WTC11 (cell line): ENCODE results near the gene OR14A16. TPM values are rescaled to one million over a fixed set of nuclear protein-coding genes. Genes with fewer than 3 reads are reported as not detected.
A peak's percentile ranks its signal among the peaks of the same experiment; 100 is the strongest.

ENCODE experiments used
- ATAC-seq: fragments of 200-7000 bp; cut with Tn5 transposase; 2 replicates; pipeline ENCODE4 v1.10.0; 2021; ENCODE audit warnings: mild to moderate bottlenecking, moderate library complexity
- CTCF ChIA-PET: fragments of 300-600 bp; sonication (Branson Sonifier 250); formaldehyde crosslinking; loops from one replicate; lab custom pipeline; 2021; ENCODE audit warnings: antibody characterized with exemption; lab: Charles Lee
- POLR2A ChIA-PET: fragments of 350-600 bp; sonication (Branson Sonifier 250); formaldehyde crosslinking; loops from one replicate; lab custom pipeline; 2021; ENCODE audit warnings: antibody characterized with exemption; lab: Charles Lee
- DNase-seq: peaks from one replicate; pipeline ENCODE4 v3.0.0; 2021; ENCODE audit warnings: low spot score
- H3K27ac Mint-ChIP-seq: 2 replicates; pipeline ENCODE4 v1.8.0; 2021; ENCODE audit warnings: mixed read lengths
- H3K27me3 Mint-ChIP-seq: 2 replicates; pipeline ENCODE4 v1.8.0; 2021; ENCODE audit warnings: low read depth, mild to moderate bottlenecking, moderate library complexity, mixed read lengths
- H3K36me3 Mint-ChIP-seq: 2 replicates; pipeline ENCODE4 v1.8.0; 2021; ENCODE audit warnings: mixed read lengths
- H3K4me1 Mint-ChIP-seq: 2 replicates; pipeline ENCODE4 v1.8.0; 2022; ENCODE audit warnings: mixed read lengths
- H3K4me3 Mint-ChIP-seq: 2 replicates; pipeline ENCODE4 v1.8.0; 2021; ENCODE audit warnings: mild to moderate bottlenecking, moderate library complexity, mixed read lengths
- H3K9me3 Mint-ChIP-seq: 2 replicates; pipeline ENCODE4 v1.8.0; 2021; ENCODE audit warnings: mixed read lengths
- AR ChIP-seq: fragments of 250-450 bp; sonication (Bioruptor Pico); IDR thresholded peaks from 2 replicates; pipeline ENCODE4 v1.9.0; 2021; ENCODE audit warnings: mild to moderate bottlenecking
- ATF2 ChIP-seq: sonication (generic); formaldehyde crosslinking; IDR thresholded peaks from 2 replicates; pipeline ENCODE4 v1.8.1; 2022; ENCODE audit warnings: low read depth, missing genetic modification reagents, borderline replicate concordance
- ELF4 ChIP-seq: sonication (generic); formaldehyde crosslinking; IDR thresholded peaks from 2 replicates; pipeline ENCODE4 v1.8.1; 2022; ENCODE audit warnings: low read depth, mild to moderate bottlenecking, moderate library complexity, missing genetic modification reagents
- EMX1 ChIP-seq: fragments of 250-450 bp; sonication (Bioruptor Pico); IDR thresholded peaks from 2 replicates; pipeline ENCODE4 v1.8.0; 2021; ENCODE audit warnings: mild to moderate bottlenecking
- ERG ChIP-seq: fragments of 250-450 bp; sonication (Bioruptor Pico); IDR thresholded peaks from 2 replicates; pipeline ENCODE4 v1.8.0; 2021; ENCODE audit warnings: mild to moderate bottlenecking
- FOXJ3 ChIP-seq: sonication (generic); formaldehyde crosslinking; IDR thresholded peaks from 2 replicates; pipeline ENCODE4 v1.9.0; 2021; ENCODE audit warnings: missing genetic modification reagents, mild to moderate bottlenecking, borderline replicate concordance
- FOXP4 ChIP-seq: sonication (generic); formaldehyde crosslinking; IDR thresholded peaks from 2 replicates; pipeline ENCODE4 v1.8.0; 2022; ENCODE audit warnings: mild to moderate bottlenecking, missing genetic modification reagents
- GRHL2 ChIP-seq: fragments of 250-450 bp; sonication (Bioruptor Pico); IDR thresholded peaks from 2 replicates; pipeline ENCODE4 v1.8.0; 2022; ENCODE audit warnings: mild to moderate bottlenecking, moderate library complexity; ENCODE audit not compliant: insufficient replicate concordance, severe bottlenecking
- HMGA2 ChIP-seq: fragments of 250-450 bp; sonication (Bioruptor Pico); IDR thresholded peaks from 2 replicates; pipeline ENCODE4 v1.4.0; 2021; ENCODE audit warnings: mild to moderate bottlenecking, moderate library complexity
- NR1H2 ChIP-seq: sonication (generic); formaldehyde crosslinking; IDR thresholded peaks from 2 replicates; pipeline ENCODE4 v1.9.0; 2021; ENCODE audit warnings: mild to moderate bottlenecking, moderate library complexity, missing genetic modification reagents
- PRRX2 ChIP-seq: fragments of 250-450 bp; sonication (Bioruptor Pico); IDR thresholded peaks from 2 replicates; pipeline ENCODE4 v1.8.0; 2021; ENCODE audit warnings: mild to moderate bottlenecking
- RORB ChIP-seq: fragments of 250-450 bp; sonication (Bioruptor Pico); IDR thresholded peaks from 2 replicates; pipeline ENCODE4 v1.9.0; 2021; ENCODE audit warnings: mild to moderate bottlenecking
- SOX15 ChIP-seq: fragments of 250-450 bp; sonication (Bioruptor Pico); IDR thresholded peaks from 2 replicates; pipeline ENCODE4 v1.9.0; 2021; ENCODE audit warnings: mild to moderate bottlenecking
- USF2 ChIP-seq: sonication (generic); formaldehyde crosslinking; IDR thresholded peaks from 2 replicates; pipeline ENCODE4 v1.8.1; 2023; ENCODE audit warnings: mild to moderate bottlenecking, missing genetic modification reagents, moderate library complexity
- ZMAT4 ChIP-seq: fragments of 250-450 bp; sonication (Bioruptor Pico); IDR thresholded peaks from 2 replicates; pipeline ENCODE4 v1.9.0; 2021; ENCODE audit warnings: mild to moderate bottlenecking
- ZNF121 ChIP-seq: sonication (generic); formaldehyde crosslinking; IDR thresholded peaks from 2 replicates; pipeline ENCODE4 v1.8.0; 2023; ENCODE audit warnings: missing genetic modification reagents
- ZNF219 ChIP-seq: sonication (generic); formaldehyde crosslinking; IDR thresholded peaks from 2 replicates; pipeline ENCODE4 v1.8.0; 2023; ENCODE audit warnings: missing genetic modification reagents, mild to moderate bottlenecking, borderline replicate concordance
- total RNA-seq: library from RNA; stranded (reverse); gene quantifications from 3 replicates; pipeline ENCODE4 v1.2.3, GENCODE V29; 2021

The OR14A16 gene
- total RNA-seq, 1 experiment from 2014 or later, result 0.17 TPM

GRCh38 chr1:247840818-247841217 lies 16.9 kb upstream of the OR14A16 start:
- no peak overlapping the region for H3K27ac Mint-ChIP-seq
- H3K9me3 Mint-ChIP-seq, result peaks cover 51% of the 10 kb centered on the region
- H3K36me3 Mint-ChIP-seq, result peaks cover 19% of the 10 kb centered on the region
- 0 out of 2 replicates have a peak, but pooled peaks cover 3% of the 10 kb centered on the region for H3K4me1 Mint-ChIP-seq
- ATAC-seq (no peak), DNase-seq (no peak)
- ChIA-PET CTCF (no interaction called here), POLR2A (no interaction called here)
- no peak overlapping the region for H3K4me3 Mint-ChIP-seq
- H3K27me3 Mint-ChIP-seq, result no peaks in the 10 kb centered on the region; the same call in 1 of the 2 replicates
- TF ChIP-seq ZMAT4 (CRISPR knock-in tag), result no peak
- no peak for TF ChIP-seq EMX1 (CRISPR knock-in tag)
- TF ChIP-seq ZNF121 (CRISPR knock-in tag), result no peak
- no peak for TF ChIP-seq RORB (CRISPR knock-in tag)
- no peak for TF ChIP-seq SOX15 (CRISPR knock-in tag)
- TF ChIP-seq ERG (CRISPR knock-in tag), result no peak
- TF ChIP-seq ELF4 (CRISPR knock-in tag), result no peak
- TF ChIP-seq FOXJ3 (CRISPR knock-in tag), result no peak
- TF ChIP-seq HMGA2 (CRISPR knock-in tag), result no peak
- no peak for TF ChIP-seq PRRX2 (CRISPR knock-in tag)
- TF ChIP-seq USF2 (CRISPR knock-in tag), result no peak
- no peak for TF ChIP-seq ZNF219 (CRISPR knock-in tag)
- no peak for TF ChIP-seq NR1H2
- no peak for TF ChIP-seq FOXP4 (CRISPR knock-in tag)

- DNase-seq, result peak; percentile 25
- ChIA-PET CTCF (interaction anchor here (0.6 to 1.2 kb wide), 4 partner anchors 8 to 444 kb away, joined by 3 to 5 read pairs (median 4); partner anchors contain the start of gene OR11L1), POLR2A (no interaction called here)
- no peak overlapping the region for H3K27ac Mint-ChIP-seq
- no peaks in the 10 kb centered on the region; the same call in 1 of the 2 replicates for H3K27me3 Mint-ChIP-seq
- H3K9me3 Mint-ChIP-seq, result peaks cover 39% of the 10 kb centered on the region
- H3K36me3 Mint-ChIP-seq, result peaks cover 21% of the 10 kb centered on the region; the same call in 1 of the 2 replicates
- no peak overlapping the region for H3K4me3 Mint-ChIP-seq
- ATAC-seq, result peak; percentile 84
- no peaks in the 10 kb centered on the region for H3K4me1 Mint-ChIP-seq
- TF ChIP-seq GRHL2 (CRISPR knock-in tag) (no peak), ATF2 (no peak), AR (no peak)
These were observed 9.7 kb upstream of the OR14A16 start for GRCh38 chr1:247833601-247834000.
